KG1 (cell line): ENCODE measurements around the gene RBM20.
A peak's percentile ranks its signal among the peaks of the same experiment; 100 is the strongest.

ENCODE experiments used
- DNase-seq: peaks from one replicate; lab custom pipeline; 2025; lab: John Stamatoyannopoulos, UW

The RBM20 gene

DNA sequence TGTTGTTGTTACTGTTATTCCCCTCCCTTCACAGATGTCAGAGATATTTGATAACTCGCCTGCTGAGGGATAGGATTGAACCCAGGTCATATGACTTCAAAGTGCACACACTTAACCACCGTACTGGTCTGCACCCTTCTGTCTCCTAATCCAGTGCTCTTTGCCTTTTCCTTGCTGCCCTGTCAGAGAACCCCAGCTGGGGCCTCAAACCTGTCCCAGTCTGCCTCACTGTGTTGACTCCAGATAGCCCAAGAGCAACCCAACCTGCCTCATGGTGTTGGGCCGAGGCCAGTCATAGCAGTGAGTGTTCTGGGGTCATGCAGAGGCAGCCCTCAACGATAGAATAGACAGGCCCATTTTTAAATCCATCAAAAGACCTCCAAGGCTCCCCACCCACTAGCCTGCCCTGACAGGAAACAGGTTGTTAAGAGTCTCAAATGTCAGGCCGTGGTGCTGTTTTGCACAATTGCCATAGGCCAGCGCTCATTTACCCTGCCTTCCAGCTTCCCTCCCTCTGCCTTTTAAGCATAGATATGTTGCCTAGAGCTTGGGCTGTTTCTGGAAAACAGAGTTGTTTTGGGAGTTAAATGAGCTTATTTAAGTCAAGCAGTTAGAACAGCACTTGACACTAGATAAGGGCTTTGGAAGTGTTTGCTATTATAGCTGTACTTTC is 190.6 kb downstream of the RBM20 start:
- DNase-seq: no peak

- no peak for DNase-seq
These were observed 191.7 kb downstream of the RBM20 start for GRCh38 chr10:110835841-110836240.

GRCh38 chr10:110836706-110837105 is 192.6 kb downstream of the RBM20 start:
- DNase-seq: no peak

GRCh38 chr10:110837418-110838171 is 193.5 kb downstream of the RBM20 start:
- DNase-seq: no peak

GRCh38 chr10:110840225-110840922 is 196.2 kb downstream of the RBM20 start:
- no peak for DNase-seq

DNA sequence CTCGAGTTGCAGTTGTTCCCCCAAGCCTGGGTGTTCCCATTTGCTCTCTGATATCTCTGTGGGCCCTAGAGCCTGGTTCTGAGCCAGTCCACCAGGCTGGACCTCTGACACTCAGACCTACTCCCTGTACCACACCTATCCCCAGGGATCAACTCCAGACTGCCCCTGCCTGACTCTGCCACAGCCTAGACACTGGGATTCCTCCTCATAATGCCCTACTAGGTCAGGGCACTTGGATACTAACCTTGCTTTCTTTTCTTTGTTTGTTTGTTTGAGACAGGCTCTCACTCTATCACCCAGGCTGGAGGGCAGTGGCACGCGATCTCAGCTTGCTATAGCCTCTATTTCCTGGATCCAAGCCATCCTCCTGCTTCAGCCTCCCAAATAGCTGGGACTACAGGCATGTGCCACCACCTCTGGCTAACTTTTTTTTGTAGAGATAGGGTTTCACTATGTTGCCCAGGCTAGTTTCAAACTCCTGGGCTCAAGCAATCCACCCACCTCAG is 196.8 kb downstream of the RBM20 start:
- DNase-seq: no peak

DNA sequence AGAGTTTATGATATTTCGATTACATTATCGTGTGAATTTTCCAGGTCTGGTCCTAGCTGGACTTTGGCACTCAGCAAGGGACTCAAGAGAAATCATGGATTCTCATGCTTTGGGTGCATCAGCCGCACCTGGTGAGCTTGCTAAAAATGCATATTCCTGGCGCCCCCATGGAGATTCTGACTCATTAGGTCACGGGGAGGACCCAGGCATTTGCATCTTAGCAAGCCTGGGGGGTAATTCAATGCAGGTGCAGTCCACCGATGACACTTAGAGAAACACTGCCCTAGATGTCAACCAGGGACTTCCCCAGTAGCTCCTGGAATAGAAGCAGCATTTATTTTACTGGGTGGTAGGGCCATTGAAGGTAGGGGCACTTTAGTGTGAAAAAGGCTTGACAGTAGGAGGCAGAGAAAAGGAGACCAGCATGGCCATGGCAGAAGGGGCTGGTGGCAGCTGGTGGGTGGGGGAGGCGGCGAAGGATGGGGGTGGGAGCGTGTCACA is 197.7 kb downstream of the RBM20 start:
- no peak for DNase-seq

DNA sequence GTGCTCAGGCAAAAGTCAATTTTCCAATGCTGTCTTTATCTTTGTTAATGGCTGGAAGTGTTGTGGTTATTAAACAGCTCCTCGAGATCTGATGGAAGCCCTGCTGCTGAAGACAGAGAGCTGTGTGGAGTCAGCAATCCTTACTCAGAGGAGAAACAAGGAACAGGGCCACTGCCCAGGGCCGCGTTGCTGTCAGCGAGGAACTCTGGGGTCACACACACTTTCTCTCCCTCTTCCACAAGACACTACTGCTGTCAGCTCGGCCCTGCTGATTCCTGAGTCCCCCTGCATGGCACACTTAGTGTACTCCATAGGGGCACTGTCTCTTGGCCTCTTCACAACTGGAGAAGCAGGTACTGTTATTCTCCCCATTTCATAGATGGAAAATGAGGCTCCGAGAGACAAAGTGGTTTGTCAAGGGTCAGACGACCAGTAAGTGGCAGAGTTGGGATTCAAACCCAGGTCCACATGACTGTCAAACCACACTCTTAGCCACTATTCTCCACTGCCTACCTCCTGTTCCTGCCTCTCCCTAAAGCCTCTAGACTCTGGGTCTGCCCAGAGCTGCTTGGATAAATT is 198.3 kb downstream of the RBM20 start:
- DNase-seq: no peak

- no peak for DNase-seq
These were observed 198.9 kb downstream of the RBM20 start for GRCh38 chr10:110843031-110843430.

GRCh38 chr10:110843796-110844616 is 199.9 kb downstream of the RBM20 start:
- no peak for DNase-seq

- DNase-seq: no peak
These were observed 200.4 kb downstream of the RBM20 start for GRCh38 chr10:110844617-110844881.

- DNase-seq: no peak
These were observed 201.1 kb downstream of the RBM20 start for GRCh38 chr10:110845192-110845755.

DNA sequence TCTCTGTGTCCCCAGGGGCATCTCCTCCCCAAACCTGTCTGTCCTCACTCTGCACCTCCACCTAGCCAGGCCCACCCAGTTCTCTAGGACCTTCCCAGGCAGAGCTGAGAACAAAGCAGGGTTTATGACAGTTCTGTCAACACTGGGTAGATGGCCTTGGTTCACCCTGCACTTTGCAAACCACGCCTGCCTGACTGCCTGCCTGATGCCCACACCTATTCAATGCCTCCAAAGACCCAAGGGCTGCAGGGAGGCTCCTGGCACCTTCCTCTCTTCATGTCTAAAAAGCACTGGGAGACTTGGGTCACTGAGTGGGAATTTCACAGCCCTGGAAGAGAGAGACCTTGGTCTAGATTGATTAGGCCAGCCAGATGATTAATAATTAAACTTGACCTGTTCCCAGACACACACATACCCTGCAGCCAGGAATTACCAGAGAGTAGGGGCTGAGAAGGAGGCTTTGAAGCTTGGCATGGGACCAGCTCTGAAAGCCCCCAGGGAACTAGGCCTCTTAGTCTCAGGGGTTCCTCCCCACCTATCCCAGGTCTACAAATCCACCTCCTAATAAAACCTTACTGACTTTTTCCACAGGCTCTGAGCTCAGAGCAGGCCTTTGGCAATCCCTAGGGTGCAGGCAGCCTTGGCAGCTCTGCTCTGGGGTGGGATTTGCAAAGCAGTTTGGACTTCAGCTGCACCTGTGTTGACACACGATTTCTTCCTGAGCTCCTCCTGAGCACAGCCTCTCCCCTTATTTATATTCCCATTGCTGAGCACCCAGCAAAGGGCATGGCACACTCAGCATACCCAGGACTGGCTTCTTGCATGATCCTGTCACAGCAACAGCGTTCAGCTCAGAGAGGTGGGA is 201.9 kb downstream of the RBM20 start:
- DNase-seq: no peak

- DNase-seq: no peak
These were observed 203.2 kb downstream of the RBM20 start for GRCh38 chr10:110847374-110847773.

- DNase-seq: no peak
These were observed 204.0 kb downstream of the RBM20 start for GRCh38 chr10:110848106-110848505.

DNA sequence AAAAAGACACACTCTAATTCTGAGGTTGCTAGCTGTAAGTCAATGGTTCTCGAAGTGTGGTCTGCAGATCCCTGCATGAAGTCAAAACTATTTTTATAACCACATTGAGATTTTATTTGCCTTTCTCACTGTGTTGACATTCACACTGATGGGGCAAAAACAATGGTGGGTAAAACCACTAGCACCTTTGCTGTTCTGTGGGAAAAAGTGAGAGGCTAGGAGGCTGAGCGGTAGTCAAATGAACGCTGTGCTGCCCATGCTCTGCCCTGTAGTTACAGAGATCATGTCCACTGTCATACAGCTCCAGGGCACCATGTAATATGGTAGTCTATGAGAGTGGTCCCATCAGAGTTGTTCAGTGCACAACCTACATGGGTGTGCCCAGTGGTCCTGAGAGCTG is 206.0 kb downstream of the RBM20 start:
- DNase-seq: no peak

- DNase-seq: peak; percentile 22
These were observed 207.0 kb downstream of the RBM20 start for GRCh38 chr10:110851020-110851612.

DNA sequence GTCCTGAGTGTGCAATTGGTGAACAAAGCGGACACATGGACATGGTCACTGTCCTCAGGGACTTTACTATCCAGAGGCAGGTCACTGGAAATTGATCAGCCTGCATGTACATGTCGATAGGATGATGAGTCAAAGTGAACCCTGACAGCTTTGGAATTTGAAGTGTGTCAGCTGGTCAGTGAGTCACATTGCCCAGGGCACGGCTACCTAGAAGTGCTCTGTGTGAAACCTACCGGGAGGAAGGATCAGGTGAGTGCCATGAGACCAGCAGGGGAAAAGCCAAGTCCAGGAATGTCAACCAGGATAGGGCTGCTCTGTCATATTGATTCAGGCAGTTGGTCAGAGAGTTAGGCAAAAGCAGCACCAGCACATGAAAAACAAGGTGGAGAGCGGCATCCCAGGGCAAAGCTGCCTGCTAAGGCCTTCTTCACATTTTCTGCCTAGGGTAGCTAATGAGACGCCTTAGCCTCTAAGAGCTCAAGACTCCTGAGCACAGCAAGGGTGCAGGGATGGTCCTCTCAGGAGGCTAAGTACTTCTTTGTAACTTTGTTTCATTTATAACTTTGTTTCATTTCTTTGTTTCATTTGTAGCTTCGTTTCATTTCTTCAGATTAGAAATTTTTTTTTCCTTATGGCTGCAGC is 208.2 kb downstream of the RBM20 start:
- DNase-seq: no peak

DNA sequence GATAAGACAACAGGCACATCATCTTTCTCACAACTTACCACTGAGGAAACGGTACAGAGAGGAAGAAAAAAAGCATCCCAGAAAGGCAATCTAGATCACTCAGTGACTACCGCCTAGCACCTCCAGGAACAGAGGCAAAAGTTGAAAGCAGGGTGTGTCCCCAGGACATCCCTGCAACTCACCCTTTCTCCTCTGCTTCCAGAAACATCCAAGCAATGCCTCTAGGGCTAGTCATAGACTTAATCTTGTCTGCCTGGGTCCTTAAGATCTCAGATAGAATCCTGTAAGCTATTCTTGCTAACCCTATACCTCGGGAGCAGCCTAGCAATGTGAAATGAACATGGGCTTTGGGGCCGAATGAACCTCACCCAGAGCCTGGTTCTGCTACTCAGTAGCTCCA is 208.8 kb downstream of the RBM20 start:
- no peak for DNase-seq
